ENCODE data around the gene PLA1A. TPM values are rescaled to one million over a fixed set of nuclear protein-coding genes. Genes with fewer than 3 reads are reported as not detected.
"Not testable (repeated sequence)": the region's sequence is repeated elsewhere in the genome, so short reads cannot be mapped to it uniquely, and the experiment has no call there.

PLA1A gene
- total and polyA plus RNA-seq, 2 donors: 1.1 to 3.0 TPM

- no peaks in the 10 kb centered on the region for H3K9me3 ChIP-seq (ENCODE audit: control insufficient read depth in 2 of 2, insufficient read depth in 1 of 2, low read length in 1 of 2)
- H3K27ac ChIP-seq (ENCODE audit: low read depth in 1 of 2, low read length in 1 of 2): no peak overlapping the region
- DNase-seq (ENCODE audit: low read depth in 6 of 9, low spot score in 9 of 9): no peak
- WGBS: 88% methylated on average over 5 of the region's 5 CpGs
- no peak overlapping the region for H3K4me3 ChIP-seq (ENCODE audit: low read length in 2 of 2)
- H3K27me3 ChIP-seq (ENCODE audit: control insufficient read depth in 2 of 2, insufficient read depth in 1 of 2, low read length in 1 of 2): no peaks in the 10 kb centered on the region
- H3K4me1 ChIP-seq (ENCODE audit: control insufficient read depth in 2 of 2, insufficient read depth in 2 of 2, low read length in 2 of 2): peaks cover 7 to 11% of the 10 kb centered on the region in 2 donors
- peaks cover 19 to 34% of the 10 kb centered on the region in 2 donors for H3K36me3 ChIP-seq (ENCODE audit: control insufficient read depth in 2 of 2, insufficient read depth in 2 of 2, low read length in 1 of 2)
Observed at GRCh38 chr3:119675188-119675874, 77.6 kb downstream of the PLA1A start.

DNA sequence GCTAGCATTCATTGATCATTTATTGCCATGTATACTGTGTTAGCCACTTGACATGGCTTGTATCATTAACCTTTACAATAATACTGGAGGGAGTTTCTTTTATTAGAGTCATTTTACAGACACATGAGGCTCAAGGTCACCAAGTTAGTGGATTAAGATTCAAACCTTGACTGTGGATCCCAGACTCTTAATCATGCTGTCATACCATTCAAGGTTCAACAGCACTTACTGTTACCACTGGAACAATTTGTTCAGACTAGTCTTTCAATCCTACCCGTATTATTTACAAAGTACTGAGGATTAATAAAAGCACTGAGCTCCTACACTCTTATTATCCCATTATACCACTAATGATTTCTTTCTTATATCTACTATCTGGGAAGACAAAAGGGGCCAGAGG is 78.3 kb downstream of the PLA1A start:
- WGBS: 97% methylated on average over 1 of the region's 1 CpG
- no peak overlapping the region for H3K27ac ChIP-seq (ENCODE audit: low read depth in 1 of 2, low read length in 1 of 2)
- peak overlapping the region; percentile 78 to 88 for H3K4me3 ChIP-seq (ENCODE audit: low read length in 2 of 2)
- H3K4me1 ChIP-seq (ENCODE audit: control insufficient read depth in 2 of 2, insufficient read depth in 2 of 2, low read length in 2 of 2): peaks cover 7 to 11% of the 10 kb centered on the region in 2 donors
- no peak for DNase-seq (ENCODE audit: low read depth in 6 of 9, low spot score in 9 of 9)
- no peaks in the 10 kb centered on the region for H3K27me3 ChIP-seq (ENCODE audit: control insufficient read depth in 2 of 2, insufficient read depth in 1 of 2, low read length in 1 of 2)
- H3K9me3 ChIP-seq (ENCODE audit: control insufficient read depth in 2 of 2, insufficient read depth in 1 of 2, low read length in 1 of 2): no peaks in the 10 kb centered on the region
- peaks cover 19 to 30% of the 10 kb centered on the region in 2 donors for H3K36me3 ChIP-seq (ENCODE audit: control insufficient read depth in 2 of 2, insufficient read depth in 2 of 2, low read length in 1 of 2)

- H3K9me3 ChIP-seq (ENCODE audit: control insufficient read depth in 2 of 2, insufficient read depth in 1 of 2, low read length in 1 of 2): no peaks in the 10 kb centered on the region
- peaks cover 19 to 22% of the 10 kb centered on the region in 2 donors for H3K36me3 ChIP-seq (ENCODE audit: control insufficient read depth in 2 of 2, insufficient read depth in 2 of 2, low read length in 1 of 2)
- H3K27ac ChIP-seq (ENCODE audit: low read depth in 1 of 2, low read length in 1 of 2): peak within 1 kb of the TSS; percentile 88 to 95
- peak within 1 kb of the TSS; percentile 78 to 88 for H3K4me3 ChIP-seq (ENCODE audit: low read length in 2 of 2)
- peaks cover 7 to 11% of the 10 kb centered on the region in 2 donors for H3K4me1 ChIP-seq (ENCODE audit: control insufficient read depth in 2 of 2, insufficient read depth in 2 of 2, low read length in 2 of 2)
- under 1% methylated on average over 54 of the region's 54 CpGs for WGBS
- H3K27me3 ChIP-seq (ENCODE audit: control insufficient read depth in 2 of 2, insufficient read depth in 1 of 2, low read length in 1 of 2): no peaks in the 10 kb centered on the region
- DNase-seq (ENCODE audit: low read depth in 6 of 9, low spot score in 9 of 9): peak; percentile 90 to 99 (median 96)
Observed at GRCh38 chr3:119676771-119677640, 79.3 kb downstream of the PLA1A start, which contains the start of gene COX17. COX17 (minus strand) TSS chr3:119677406; CDS start chr3:119677310, 96 bp downstream.

GRCh38 chr3:119677641-119677934 is 79.9 kb downstream of the PLA1A start:
- peaks cover 7 to 11% of the 10 kb centered on the region in 2 donors for H3K4me1 ChIP-seq (ENCODE audit: control insufficient read depth in 2 of 2, insufficient read depth in 2 of 2, low read length in 2 of 2)
- DNase-seq (ENCODE audit: low read depth in 6 of 9, low spot score in 9 of 9): peak in 1 of 9 donors; percentile 19
- H3K27me3 ChIP-seq (ENCODE audit: control insufficient read depth in 2 of 2, insufficient read depth in 1 of 2, low read length in 1 of 2): no peaks in the 10 kb centered on the region
- H3K27ac ChIP-seq (ENCODE audit: low read depth in 1 of 2, low read length in 1 of 2): peak overlapping the region; percentile 88 to 89
- no peaks in the 10 kb centered on the region for H3K9me3 ChIP-seq (ENCODE audit: control insufficient read depth in 2 of 2, insufficient read depth in 1 of 2, low read length in 1 of 2)
- H3K4me3 ChIP-seq (ENCODE audit: low read length in 2 of 2): peak overlapping the region; percentile 78 to 88
- WGBS: 8% methylated on average over 6 of the region's 6 CpGs
- peaks cover 19 to 22% of the 10 kb centered on the region in 2 donors for H3K36me3 ChIP-seq (ENCODE audit: control insufficient read depth in 2 of 2, insufficient read depth in 2 of 2, low read length in 1 of 2)

DNA sequence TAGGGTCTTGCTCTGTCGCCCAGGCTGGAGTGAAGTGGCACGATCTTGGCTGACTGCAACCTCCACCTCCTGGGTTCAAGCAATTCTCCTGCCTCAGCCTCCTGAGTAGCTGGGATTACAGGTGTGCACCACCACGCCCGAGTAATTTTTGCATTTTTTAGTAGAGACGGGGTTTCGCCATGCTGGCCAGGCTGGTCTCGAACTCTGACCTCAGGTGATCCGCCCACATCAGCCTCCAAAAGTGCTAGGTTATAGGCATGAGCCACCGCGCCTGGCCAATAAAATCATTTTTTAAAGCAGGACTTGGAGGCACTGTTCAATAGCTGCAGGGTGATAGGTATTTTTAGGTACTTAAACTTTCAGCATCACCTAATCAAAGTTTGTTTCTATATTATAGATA is 80.5 kb downstream of the PLA1A start:
- Histone ChIP-seq H3K4me1 (ENCODE audit: control insufficient read depth in 2 of 2, insufficient read depth in 2 of 2, low read length in 2 of 2) (peaks cover 7 to 11% of the 10 kb centered on the region in 2 donors), H3K36me3 (ENCODE audit: control insufficient read depth in 2 of 2, insufficient read depth in 2 of 2, low read length in 1 of 2) (peaks cover 16% of the 10 kb centered on the region in 2 donors)
- not testable (repeated sequence) for H3K27me3 ChIP-seq (ENCODE audit: control insufficient read depth in 2 of 2, insufficient read depth in 1 of 2, low read length in 1 of 2); DNase-seq (ENCODE audit: low read depth in 6 of 9, low spot score in 9 of 9); H3K9me3 ChIP-seq (ENCODE audit: control insufficient read depth in 2 of 2, insufficient read depth in 1 of 2, low read length in 1 of 2); H3K27ac ChIP-seq (ENCODE audit: low read depth in 1 of 2, low read length in 1 of 2); H3K4me3 ChIP-seq (ENCODE audit: low read length in 2 of 2)
- 99% methylated on average over 10 of the region's 10 CpGs for WGBS

Other genes with a start within 250 kb of the PLA1A start
- gene TMEM39A, start 134.3 kb upstream of the PLA1A start, total RNA-seq: 19.6 TPM
- 10.8 TPM for gene TMEM39A, start 134.3 kb upstream of the PLA1A start, polyA plus RNA-seq
- gene POGLUT1, start 128.9 kb upstream of the PLA1A start, total RNA-seq: 18.3 TPM
- gene POGLUT1, start 128.9 kb upstream of the PLA1A start, polyA plus RNA-seq: 23.6 TPM
- gene TIMMDC1, start 99.3 kb upstream of the PLA1A start, total RNA-seq: 70.6 TPM
- 133 TPM for gene TIMMDC1, start 99.3 kb upstream of the PLA1A start, polyA plus RNA-seq
- 6.2 TPM for gene CD80, start 38.3 kb upstream of the PLA1A start, total RNA-seq
- 3.3 TPM for gene CD80, start 38.3 kb upstream of the PLA1A start, polyA plus RNA-seq
- 2.5 TPM for gene ADPRH, start 18.4 kb upstream of the PLA1A start, total RNA-seq
- gene ADPRH, start 18.4 kb upstream of the PLA1A start, polyA plus RNA-seq: 8.2 TPM
- gene POPDC2, start 62.7 kb downstream of the PLA1A start, total RNA-seq: 3.0 TPM
- 8.4 TPM for gene POPDC2, start 62.7 kb downstream of the PLA1A start, polyA plus RNA-seq
- 85.3 TPM for gene COX17, start 79.5 kb downstream of the PLA1A start, total RNA-seq
- 171 TPM for gene COX17, start 79.5 kb downstream of the PLA1A start, polyA plus RNA-seq
- 1.1 TPM for gene CFAP91, start 105.1 kb downstream of the PLA1A start, total RNA-seq
- 2.8 TPM for gene CFAP91, start 105.1 kb downstream of the PLA1A start, polyA plus RNA-seq
- 0.14 TPM for gene NR1I2, start 184.2 kb downstream of the PLA1A start, total RNA-seq
- gene NR1I2, start 184.2 kb downstream of the PLA1A start, polyA plus RNA-seq: 0.21 TPM

All from thymus (tissue), 11 donors.